IMR-90 (cell line): ENCODE results near the gene ANAPC7. TPM values are rescaled to one million over a fixed set of nuclear protein-coding genes. Genes with fewer than 3 reads are reported as not detected.
A peak's percentile ranks its signal among the peaks of the same experiment; 100 is the strongest.

Experiments used
- ATAC-seq: fragments of 200-7000 bp; cut with Tn5 transposase; 2 replicates; pipeline ENCODE4 v1.9.1; 2020; ENCODE audit warnings: low read depth, mild to moderate bottlenecking, moderate library complexity
- BruUV-seq: library from RNA; stranded (reverse); fragments of 400-500 nt; replicated peaks from 2 replicates; lab custom pipeline; 2021; lab: Mats Ljungman, UMichigan
- CTCF ChIA-PET: fragments of 300-600 bp; formaldehyde crosslinking; extraction: SDS; loops from one replicate; lab custom pipeline; 2021; ENCODE audit warnings: antibody characterized with exemption; lab: Yijun Ruan, JAX
- POLR2A ChIA-PET: fragments of 300-600 bp; sonication (Branson Sonifier 250); formaldehyde crosslinking; loops from one replicate; lab custom pipeline; 2022; ENCODE audit warnings: antibody characterized with exemption; ENCODE audit not compliant: unreplicated experiment; lab: Charles Lee
- DNase-seq: peaks from one replicate; pipeline ENCODE4 v3.0.0; 2013
- H2AFZ ChIP-seq: replicated peaks from 2 replicates; pipeline ENCODE3; 2013; ENCODE audit warnings: low read length, mild to moderate bottlenecking; ENCODE audit not compliant: poor library complexity
- H2AK5ac ChIP-seq: 2 replicates; pipeline ENCODE4 v1.6.1; 2013; ENCODE audit warnings: low read depth, low read length, inconsistent platforms
- H2AK9ac ChIP-seq: replicated peaks from 2 replicates; pipeline ENCODE3; 2013; ENCODE audit warnings: mild to moderate bottlenecking, low read depth, low read length, moderate library complexity; ENCODE audit not compliant: poor library complexity
- H2BK120ac ChIP-seq: 2 replicates; pipeline ENCODE4 v1.6.1; 2013; ENCODE audit warnings: low read depth, low read length, inconsistent platforms
- H2BK15ac ChIP-seq: 3 replicates; pipeline ENCODE4 v1.6.1; 2013; ENCODE audit warnings: low read depth, low read length, inconsistent platforms
- H2BK20ac ChIP-seq: 2 replicates; pipeline ENCODE4 v1.6.1; 2013; ENCODE audit warnings: low read depth, mild to moderate bottlenecking, inconsistent platforms, low read length, moderate library complexity
- H2BK5ac ChIP-seq: 2 replicates; pipeline ENCODE4 v1.6.1; 2013; ENCODE audit warnings: mild to moderate bottlenecking, low read depth, low read length, inconsistent platforms; ENCODE audit not compliant: poor library complexity, severe bottlenecking
- H3K14ac ChIP-seq: replicated peaks from 2 replicates; pipeline ENCODE4 v1.6.1; 2013; ENCODE audit warnings: low read depth, low read length, inconsistent platforms
- H3K18ac ChIP-seq: 2 replicates; pipeline ENCODE4 v1.6.1; 2013; ENCODE audit warnings: low read depth, low read length, control low read depth
- H3K23ac ChIP-seq: 2 replicates; pipeline ENCODE4 v1.6.1; 2013; ENCODE audit warnings: low read depth, low read length, inconsistent platforms
- H3K27ac ChIP-seq: 2 replicates; pipeline ENCODE4 v1.5.1; 2013; ENCODE audit warnings: mild to moderate bottlenecking, control low read depth, low read length; ENCODE audit not compliant: insufficient read depth
- H3K27me3 ChIP-seq: 2 replicates; pipeline ENCODE4 v1.6.1; 2013; ENCODE audit warnings: low read length; ENCODE audit not compliant: control insufficient read depth, insufficient read depth
- H3K36me3 ChIP-seq: 2 replicates; pipeline ENCODE4 v1.6.1; 2013; ENCODE audit warnings: low read length, mixed read lengths; ENCODE audit not compliant: control insufficient read depth, insufficient read depth
- H3K4ac ChIP-seq: 2 replicates; pipeline ENCODE4 v1.6.1; 2013; ENCODE audit warnings: low read depth, low read length, inconsistent platforms
- H3K4me1 ChIP-seq: 2 replicates; pipeline ENCODE4 v1.6.1; 2013; ENCODE audit warnings: low read length, mixed read lengths; ENCODE audit not compliant: control insufficient read depth, insufficient read depth
- H3K4me2 ChIP-seq: 2 replicates; pipeline ENCODE4 v1.6.1; 2013; ENCODE audit warnings: low read depth, mild to moderate bottlenecking, control low read depth, low read length, moderate library complexity
- H3K4me3 ChIP-seq: 2 replicates; pipeline ENCODE4 v1.5.1; 2013; ENCODE audit warnings: low read depth, mild to moderate bottlenecking, control low read depth, low read length, moderate library complexity; ENCODE audit not compliant: insufficient read depth
- H3K56ac ChIP-seq: 2 replicates; pipeline ENCODE4 v1.6.1; 2013; ENCODE audit warnings: low read length, inconsistent platforms; ENCODE audit not compliant: insufficient read depth; ENCODE audit errors: extremely low read depth
- H3K79me1 ChIP-seq, 2 experiments: 2 replicates each; pipeline ENCODE4 v1.6.1; 2013; ENCODE audit warnings: low read length in 2 of 2, inconsistent platforms in 1 of 2, low read depth in 1 of 2
- H3K9ac ChIP-seq: 2 replicates; pipeline ENCODE4 v1.6.1; 2013; ENCODE audit warnings: low read depth, low read length, control low read depth
- H3K9me1 ChIP-seq: 2 replicates; pipeline ENCODE4 v1.6.1; 2013; ENCODE audit warnings: low read length, inconsistent platforms; ENCODE audit not compliant: insufficient read depth
- H3K9me3 ChIP-seq: 2 replicates; pipeline ENCODE4 v1.6.1; 2013; ENCODE audit warnings: low read length; ENCODE audit not compliant: control insufficient read depth, insufficient read depth
- H4K20me1 ChIP-seq: 2 replicates; pipeline ENCODE4 v1.6.1; 2013; ENCODE audit warnings: low read length, inconsistent platforms; ENCODE audit not compliant: insufficient read depth
- H4K5ac ChIP-seq: 2 replicates; pipeline ENCODE4 v1.6.1; 2013; ENCODE audit warnings: mild to moderate bottlenecking, low read depth, low read length, control low read depth
- H4K8ac ChIP-seq, 2 experiments: 2 replicates each; pipeline ENCODE4 v1.6.1; 2013; ENCODE audit warnings: low read depth in 2 of 2, low read length in 2 of 2, control low read depth in 1 of 2, inconsistent platforms in 1 of 2
- H4K91ac ChIP-seq: 2 replicates; pipeline ENCODE4 v1.6.1; 2013; ENCODE audit warnings: low read depth, low read length, inconsistent platforms; ENCODE audit not compliant: insufficient read depth
- BHLHE40 ChIP-seq: fragments of 150-350 bp; IDR thresholded peaks from 2 replicates; pipeline ENCODE4 v1.6.1; 2016; ENCODE audit warnings: mild to moderate bottlenecking, low read depth, low read length
- CEBPB ChIP-seq: IDR thresholded peaks from 2 replicates; pipeline ENCODE4 v1.6.1; 2012; ENCODE audit warnings: low read depth, low read length, improper control_type of control experiment
- CHD1 ChIP-seq: IDR thresholded peaks from 2 replicates; pipeline ENCODE4 v1.6.1; 2012; ENCODE audit warnings: low read depth, low read length, improper control_type of control experiment
- FOS ChIP-seq: fragments of 150-350 bp; IDR thresholded peaks from 2 replicates; pipeline ENCODE4 v1.6.1; 2016; ENCODE audit warnings: low read depth, low read length
- MAFK ChIP-seq: IDR thresholded peaks from 2 replicates; pipeline ENCODE4 v1.6.1; 2012; ENCODE audit warnings: low read depth, low read length, improper control_type of control experiment
- MAZ ChIP-seq: IDR thresholded peaks from 2 replicates; pipeline ENCODE4 v1.6.1; 2012; ENCODE audit warnings: low read depth, mild to moderate bottlenecking, low read length, improper control_type of control experiment, moderate library complexity, borderline replicate concordance
- MXI1 ChIP-seq: IDR thresholded peaks from 2 replicates; pipeline ENCODE4 v1.6.1; 2012; ENCODE audit warnings: low read depth, mild to moderate bottlenecking, low read length, moderate library complexity, borderline replicate concordance
- NFE2L2 ChIP-seq: fragments of 150-350 bp; IDR thresholded peaks from 2 replicates; pipeline ENCODE4 v1.6.1; 2016; ENCODE audit warnings: low read depth, mild to moderate bottlenecking, low read length
- POLR2A ChIP-seq: IDR thresholded peaks from 2 replicates; pipeline ENCODE4 v1.6.1; 2012; ENCODE audit warnings: mild to moderate bottlenecking, low read depth, low read length
- RAD21 ChIP-seq: IDR thresholded peaks from 2 replicates; pipeline ENCODE4 v1.6.1; 2012; ENCODE audit warnings: low read length, improper control_type of control experiment
- RCOR1 ChIP-seq: IDR thresholded peaks from 2 replicates; pipeline ENCODE4 v1.6.1; 2012; ENCODE audit warnings: mild to moderate bottlenecking, low read length, improper control_type of control experiment; ENCODE audit not compliant: insufficient replicate concordance
- RFX5 ChIP-seq: IDR thresholded peaks from 2 replicates; pipeline ENCODE4 v1.8.0; 2012; ENCODE audit warnings: low read depth, mild to moderate bottlenecking, low read length, moderate library complexity
- SMC3 ChIP-seq: fragments of 150-350 bp; IDR thresholded peaks from 2 replicates; pipeline ENCODE4 v1.6.1; 2016; ENCODE audit warnings: low read depth, mild to moderate bottlenecking, antibody characterized with exemption, low read length, moderate library complexity
- WGBS, 2 experiments: methylation state at CpG; one replicate each; pipeline versions ENCODE4 v1.1.5 to v1.1.7; 2013; ENCODE audit warnings: missing lambda C conversion rate in 2 of 2; ENCODE audit not compliant: insufficient read length in 1 of 2; ENCODE audit errors: extremely low coverage in 2 of 2; 5-methylcytosine and 5-hydroxymethylcytosine counted together
- dilution Hi-C: fragments of 300-500 bp; cut with HindIII; formaldehyde crosslinking; loops from one replicate; pipeline ENCODE4 v1.14.3; 2018; ENCODE audit warnings: low sequenced_read_pairs; ENCODE audit not compliant: unreplicated experiment
- in situ Hi-C: fragments of 300-500 bp; cut with MboI; formaldehyde crosslinking; loops from 3 replicates; pipeline ENCODE4 v1.14.3; 2019; ENCODE audit warnings: low sequenced_read_pairs, inconsistent platforms, mixed read lengths
- intact Hi-C: fragments of 100-400 bp; cut with micrococcal nuclease; formaldehyde crosslinking; loops from 2 replicates; pipeline ENCODE4 v1.10.0; 2022
- polyA plus RNA-seq, 3 experiments: library from polyadenylated mRNA; depleted of rRNA; stranded (reverse); fragments of >200 nt; gene quantifications; 2 replicates each; pipeline ENCODE4 v1.2.3, GENCODE V29; 2012; ENCODE audit warnings: low replicate concordance in 1 of 3
- total RNA-seq: library from RNA; depleted of rRNA; stranded (reverse); fragments of >200 nt; gene quantifications from 2 replicates; pipeline ENCODE4 v1.2.3, GENCODE V29; 2012
- TF ChIP-seq, protein P1 (sequence below): fragments of 150-350 bp; IDR thresholded peaks from 2 replicates; pipeline ENCODE4 v1.6.1; 2016; ENCODE audit warnings: low read depth, mild to moderate bottlenecking, low read length, moderate library complexity, borderline replicate concordance
- TF ChIP-seq, protein P2 (sequence below): conservative IDR thresholded peaks from 2 replicates; pipeline ENCODE4 v1.5.1; 2012; ENCODE audit warnings: mild to moderate bottlenecking, low read depth, low read length, improper control_type of control experiment

ANAPC7 gene
- total and polyA plus RNA-seq, 2 of the 4 experiments (the other 2 are of a cell fraction), result 46.4 to 57.9 TPM

GRCh38 chr12:110339184-110339952 lies 64.1 kb downstream of the ANAPC7 start:
- Histone ChIP-seq H3K27ac (no peak overlapping the region), H3K9ac (no peak overlapping the region), H2BK5ac (peak overlapping the region; percentile 14), H2BK20ac (no peak overlapping the region), H2BK120ac (no peak overlapping the region), H3K9me1 (peaks cover 21% of the 10 kb centered on the region; the same call in 1 of the 2 replicates), H3K4me1 (no peaks in the 10 kb centered on the region), H4K8ac (no peak overlapping the region), H2AFZ (no peak overlapping the region), H3K56ac (no peak overlapping the region), H4K91ac (no peak overlapping the region), H3K27me3 (no peaks in the 10 kb centered on the region), H3K18ac (no peak overlapping the region), H3K36me3 (peaks cover 79% of the 10 kb centered on the region), H3K4me3 (no peak overlapping the region), H3K9me3 (no peaks in the 10 kb centered on the region), H2AK5ac (no peak overlapping the region), H3K4ac (no peak overlapping the region), H4K5ac (no peak overlapping the region), H3K4me2 (no peak overlapping the region), H3K79me1 (peaks cover 59 to 75% of the 10 kb centered on the region in 2 experiments), H2AK9ac (no peak overlapping the region), H3K23ac (0 out of 2 replicates have a peak overlapping the region, but pooled peaks have one; percentile 33), H4K20me1 (peaks cover 48% of the 10 kb centered on the region), H2BK15ac (no peak overlapping the region), H3K14ac (no peak overlapping the region)
- in situ Hi-C loops (no loop called here), intact Hi-C loops (loop anchor here (2.0 kb wide), 1 partner anchor 239 kb away; no protein-coding TSS in a partner anchor), dilution Hi-C loops (no loop called here)
- WGBS, 2 experiments, result no CpG with 5 or more reads among the region's 8 CpGs
- DNase-seq (no peak), ATAC-seq (no peak)
- BruUV-seq, result no TSS peak
- CTCF ChIA-PET, result interaction anchor here (0.6 kb wide), 1 partner anchor 92 kb away, joined by 3 read pairs; no protein-coding TSS in a partner anchor
- POLR2A ChIA-PET, result no interaction called here
- TF ChIP-seq, protein P1, sequence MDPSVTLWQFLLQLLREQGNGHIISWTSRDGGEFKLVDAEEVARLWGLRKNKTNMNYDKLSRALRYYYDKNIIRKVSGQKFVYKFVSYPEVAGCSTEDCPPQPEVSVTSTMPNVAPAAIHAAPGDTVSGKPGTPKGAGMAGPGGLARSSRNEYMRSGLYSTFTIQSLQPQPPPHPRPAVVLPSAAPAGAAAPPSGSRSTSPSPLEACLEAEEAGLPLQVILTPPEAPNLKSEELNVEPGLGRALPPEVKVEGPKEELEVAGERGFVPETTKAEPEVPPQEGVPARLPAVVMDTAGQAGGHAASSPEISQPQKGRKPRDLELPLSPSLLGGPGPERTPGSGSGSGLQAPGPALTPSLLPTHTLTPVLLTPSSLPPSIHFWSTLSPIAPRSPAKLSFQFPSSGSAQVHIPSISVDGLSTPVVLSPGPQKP, result no peak
- TF ChIP-seq FOS (no peak), POLR2A (no peak), MAZ (no peak), SMC3 (no peak), RAD21 (no peak), MXI1 (no peak), CEBPB (no peak), NFE2L2 (no peak), CHD1 (no peak), BHLHE40 (no peak), RFX5 (no peak), RCOR1 (no peak), MAFK (no peak)
- TF ChIP-seq, protein P2, sequence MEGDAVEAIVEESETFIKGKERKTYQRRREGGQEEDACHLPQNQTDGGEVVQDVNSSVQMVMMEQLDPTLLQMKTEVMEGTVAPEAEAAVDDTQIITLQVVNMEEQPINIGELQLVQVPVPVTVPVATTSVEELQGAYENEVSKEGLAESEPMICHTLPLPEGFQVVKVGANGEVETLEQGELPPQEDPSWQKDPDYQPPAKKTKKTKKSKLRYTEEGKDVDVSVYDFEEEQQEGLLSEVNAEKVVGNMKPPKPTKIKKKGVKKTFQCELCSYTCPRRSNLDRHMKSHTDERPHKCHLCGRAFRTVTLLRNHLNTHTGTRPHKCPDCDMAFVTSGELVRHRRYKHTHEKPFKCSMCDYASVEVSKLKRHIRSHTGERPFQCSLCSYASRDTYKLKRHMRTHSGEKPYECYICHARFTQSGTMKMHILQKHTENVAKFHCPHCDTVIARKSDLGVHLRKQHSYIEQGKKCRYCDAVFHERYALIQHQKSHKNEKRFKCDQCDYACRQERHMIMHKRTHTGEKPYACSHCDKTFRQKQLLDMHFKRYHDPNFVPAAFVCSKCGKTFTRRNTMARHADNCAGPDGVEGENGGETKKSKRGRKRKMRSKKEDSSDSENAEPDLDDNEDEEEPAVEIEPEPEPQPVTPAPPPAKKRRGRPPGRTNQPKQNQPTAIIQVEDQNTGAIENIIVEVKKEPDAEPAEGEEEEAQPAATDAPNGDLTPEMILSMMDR, result no peak
